K562 (cell line): Measurements from ENCODE around the gene KNDC1. TPM values are rescaled to one million over a fixed set of nuclear protein-coding genes. Genes with fewer than 3 reads are reported as not detected.
A peak's percentile ranks its signal among the peaks of the same experiment; 100 is the strongest.

Experiments used
- ATAC-seq: fragments of 200-7000 bp; cut with Tn5 transposase; 3 replicates; pipeline ENCODE4 v1.9.1; 2020; ENCODE audit warnings: moderate library complexity
- BruUV-seq: library from RNA; stranded (reverse); fragments of 400-500 nt; replicated peaks from 2 replicates; lab custom pipeline; 2021; lab: Mats Ljungman, UMichigan
- CTCF ChIA-PET: fragments of 300-600 bp; formaldehyde crosslinking; extraction: SDS; loops from one replicate; lab custom pipeline; 2021; ENCODE audit warnings: low intra/inter-chr PET ratio; lab: Yijun Ruan, JAX
- POLR2A ChIA-PET: fragments of 300-600, 350-650 bp; sonication (Branson Sonifier 250); formaldehyde crosslinking; extraction: SDS; loops from one replicate; lab custom pipeline; 2021; ENCODE audit warnings: antibody characterized with exemption, inconsistent platforms; lab: Yijun Ruan, JAX
- DNase-seq, 4 experiments: peaks; one replicate each; pipeline versions ENCODE4 v3.0.0 to v3.0.0-alpha.2; 2011 to 2018; ENCODE audit warnings: low spot score in 3 of 4, mixed read lengths in 3 of 4; ENCODE audit errors: extremely low read depth in 1 of 4
- FAIRE-seq: peaks from 2 replicates; lab custom pipeline; 2011; peaks lifted over from hg19 to GRCh38; lab: Jason Lieb, UNC
- H2AFZ ChIP-seq: 2 replicates; pipeline ENCODE4 v1.6.0; 2011; ENCODE audit warnings: low read depth, low read length, control low read depth, inconsistent platforms
- H3K27ac ChIP-seq: fragments of 200-600 bp; 3 replicates; pipeline ENCODE4 v1.8.0; 2011; ENCODE audit warnings: low read depth, mild to moderate bottlenecking, control low read depth, inconsistent platforms, low read length, moderate library complexity, mixed read lengths; ENCODE audit errors: extremely low read depth
- H3K27me3 ChIP-seq, 2 experiments: fragments of 300-600 bp in 1 of 2; 2 replicates in 1 of 2; 3 replicates in 1 of 2; pipeline versions ENCODE4 v1.6.0 to v1.8.0; 2011; ENCODE audit warnings: inconsistent platforms in 2 of 2, low read length in 2 of 2, mild to moderate bottlenecking in 1 of 2, mixed read lengths in 1 of 2, moderate library complexity in 1 of 2; ENCODE audit not compliant: control insufficient read depth in 2 of 2, insufficient read depth in 2 of 2
- H3K36me3 ChIP-seq: fragments of 300-600 bp; 3 replicates; pipeline ENCODE4 v1.8.0; 2011; ENCODE audit warnings: mild to moderate bottlenecking, low read length, inconsistent platforms; ENCODE audit not compliant: control insufficient read depth, insufficient read depth
- H3K4me1 ChIP-seq, 2 experiments: fragments of 200-600 bp in 1 of 2; replicated peaks in 1 of 2; 2 replicates in 1 of 2; 3 replicates in 1 of 2; pipeline versions ENCODE4 v1.5.1 to v1.8.0; 2011; ENCODE audit warnings: inconsistent platforms in 2 of 2, low read length in 2 of 2, mild to moderate bottlenecking in 1 of 2, mixed read lengths in 1 of 2, moderate library complexity in 1 of 2; ENCODE audit not compliant: control insufficient read depth in 2 of 2, insufficient read depth in 2 of 2
- H3K4me2 ChIP-seq: 2 replicates; pipeline ENCODE4 v1.6.1; 2011; ENCODE audit warnings: low read length, control low read depth, inconsistent platforms, mixed read lengths; ENCODE audit not compliant: insufficient read depth
- H3K4me3 ChIP-seq: fragments of 200-600 bp; sonication (generic), shearing (Covaris generic); 2 replicates; pipeline ENCODE4 v1.5.1; 2016; ENCODE audit warnings: control low read depth, inconsistent platforms
- H3K79me2 ChIP-seq: fragments of 200-600 bp; 3 replicates; pipeline ENCODE4 v1.8.0; 2011; ENCODE audit warnings: low read length, inconsistent platforms; ENCODE audit not compliant: control insufficient read depth, insufficient read depth
- H3K9ac ChIP-seq, 2 experiments: 2 replicates each; pipeline versions ENCODE4 v1.6.0 to v1.6.1; 2011; ENCODE audit warnings: low read depth in 2 of 2, low read length in 2 of 2, control low read depth in 1 of 2, inconsistent platforms in 1 of 2, mild to moderate bottlenecking in 1 of 2, mixed read lengths in 1 of 2; ENCODE audit not compliant: insufficient read depth in 1 of 2
- H3K9me1 ChIP-seq: one replicate; pipeline ENCODE4 v1.6.0; 2011; ENCODE audit warnings: inconsistent platforms, mild to moderate bottlenecking, low read length, moderate library complexity; ENCODE audit not compliant: control insufficient read depth, insufficient read depth
- H3K9me3 ChIP-seq: replicated peaks from 2 replicates; pipeline ENCODE4 v1.5.1; 2011; ENCODE audit warnings: low read depth, low read length, inconsistent platforms; ENCODE audit not compliant: control insufficient read depth, insufficient read depth
- H4K20me1 ChIP-seq: replicated peaks from 2 replicates; pipeline ENCODE4 v1.6.1; 2011; ENCODE audit warnings: low read length, inconsistent platforms, mixed read lengths; ENCODE audit not compliant: control insufficient read depth, insufficient read depth
- ZNF655 ChIP-seq: fragments of 250-450 bp; sonication (Bioruptor Pico); IDR thresholded peaks from 2 replicates; pipeline ENCODE4 v1.5.0; 2021
- WGBS: fragments of 100-300 bp; shearing (Covaris generic); methylation state at CpG from one replicate; pipeline ENCODE4 v1.1.6; 2016; ENCODE audit warnings: low coverage, mixed read lengths; ENCODE audit not compliant: insufficient coverage; ENCODE audit errors: missing lambda C conversion rate; 5-methylcytosine and 5-hydroxymethylcytosine counted together
- in situ Hi-C: fragments of 300-500 bp; cut with MboI; formaldehyde crosslinking; loops from 4 replicates; pipeline ENCODE4 v1.15.0; 2018; ENCODE audit warnings: inconsistent platforms, mixed read lengths
- intact Hi-C: fragments of 100-400 bp; cut with micrococcal nuclease; formaldehyde crosslinking; loops from 2 replicates; pipeline ENCODE4 v1.14.2; 2022
- polyA plus RNA-seq, 8 experiments: library from polyadenylated mRNA; depleted of rRNA in 4 of 8; stranded (reverse) in 5 of 8; unstranded in 3 of 8; fragments of >200 nt; fragmentation: Nextera tagmentation in 2 of 8; fragmentation: Illumina TruSeq in 1 of 8; extraction: Ambion mirVana in 2 of 8; extraction: Trizol in 1 of 8; gene quantifications; 2 replicates each; pipeline versions ENCODE4 v1.2.1 to v1.2.3, GENCODE V29; 2011 to 2014; ENCODE audit warnings: inconsistent platforms in 1 of 8, missing spikeins in 1 of 8
- total RNA-seq, 7 experiments: library from RNA; depleted of rRNA in 6 of 7; stranded (reverse); fragments of >200 nt in 6 of 7; fragmentation: Illumina TruSeq in 2 of 7; extraction: Trizol in 2 of 7; gene quantifications; 2 replicates each; pipeline versions ENCODE4 v1.2.1 to v1.2.3, GENCODE V29; 2011 to 2021; ENCODE audit warnings: low replicate concordance in 1 of 7
- TF ChIP-seq, protein P1 (sequence below): sonication (generic); formaldehyde crosslinking; IDR thresholded peaks from 2 replicates; pipeline ENCODE4 v1.8.1; 2023; ENCODE audit warnings: mild to moderate bottlenecking, missing genetic modification reagents

The KNDC1 gene
- total and polyA plus RNA-seq, 9 of the 15 experiments (the other 6 are each of a cell fraction or from before 2014, with no cell fraction given) = 0.07 to 0.26 (median 0.11) TPM; not detected in 6

GRCh38 chr10:133231244-133231945 is 71.4 kb downstream of the KNDC1 start:
- POLR2A ChIA-PET = no interaction called here

More at GRCh38 chr10:133231244-133231945, 71.4 kb downstream of the KNDC1 start:
- Histone ChIP-seq H2AFZ (no peak overlapping the region), H3K9ac (no peak overlapping the region), H3K9me1 (no peaks in the 10 kb centered on the region), H4K20me1 (no peaks in the 10 kb centered on the region), H3K9me3 (no peaks in the 10 kb centered on the region), H3K27ac (no peak overlapping the region), H3K4me3 (no peak overlapping the region), H3K27me3 (no peaks in the 10 kb centered on the region), H3K79me2 (no peaks in the 10 kb centered on the region), H3K36me3 (no peaks in the 10 kb centered on the region), H3K4me2 (no peak overlapping the region), H3K4me1 (peaks cover 0 to 41% of the 10 kb centered on the region in 2 experiments; a peak in 2 of 5 replicates)
- WGBS = 72% methylated on average over 14 of the region's 44 CpGs
- in situ Hi-C loops = no loop called here
- BruUV-seq = no TSS peak
- CTCF ChIA-PET = no interaction called here
- intact Hi-C loops = no loop called here
- DNase-seq (no peak), FAIRE-seq (no peak), ATAC-seq (no peak)
- no peak for TF ChIP-seq ZNF655 (CRISPR knock-in tag)
- TF ChIP-seq, protein P1, sequence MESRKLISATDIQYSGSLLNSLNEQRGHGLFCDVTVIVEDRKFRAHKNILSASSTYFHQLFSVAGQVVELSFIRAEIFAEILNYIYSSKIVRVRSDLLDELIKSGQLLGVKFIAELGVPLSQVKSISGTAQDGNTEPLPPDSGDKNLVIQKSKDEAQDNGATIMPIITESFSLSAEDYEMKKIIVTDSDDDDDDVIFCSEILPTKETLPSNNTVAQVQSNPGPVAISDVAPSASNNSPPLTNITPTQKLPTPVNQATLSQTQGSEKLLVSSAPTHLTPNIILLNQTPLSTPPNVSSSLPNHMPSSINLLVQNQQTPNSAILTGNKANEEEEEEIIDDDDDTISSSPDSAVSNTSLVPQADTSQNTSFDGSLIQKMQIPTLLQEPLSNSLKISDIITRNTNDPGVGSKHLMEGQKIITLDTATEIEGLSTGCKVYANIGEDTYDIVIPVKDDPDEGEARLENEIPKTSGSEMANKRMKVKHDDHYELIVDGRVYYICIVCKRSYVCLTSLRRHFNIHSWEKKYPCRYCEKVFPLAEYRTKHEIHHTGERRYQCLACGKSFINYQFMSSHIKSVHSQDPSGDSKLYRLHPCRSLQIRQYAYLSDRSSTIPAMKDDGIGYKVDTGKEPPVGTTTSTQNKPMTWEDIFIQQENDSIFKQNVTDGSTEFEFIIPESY (CRISPR knock-in tag) = 0 out of 2 replicates have a peak, but pooled peaks have one; percentile 12
